Prostate gland (tissue), 2 donors: ENCODE results near the gene LYPLAL1. TPM values are rescaled to one million over a fixed set of nuclear protein-coding genes. Genes with fewer than 3 reads are reported as not detected.

Source experiments
- DNase-seq: peaks from one replicate; pipeline ENCODE4 v3.0.0-alpha.2; 2019; ENCODE audit warnings: low spot score
- H3K27ac ChIP-seq, 2 donors: fragments of 200-600 bp; sonication (generic); 2 replicates each; pipeline ENCODE4 v1.5.1; 2017 to 2019
- H3K27me3 ChIP-seq: fragments of 200-600 bp; sonication (generic); replicated peaks from 2 replicates; pipeline ENCODE4 v1.5.1; 2019; ENCODE audit not compliant: insufficient read depth
- H3K36me3 ChIP-seq, 2 donors: fragments of 200-600 bp; sonication (generic); 1 replicate in 1 of 2; 2 replicates in 1 of 2; pipeline versions ENCODE4 v1.5.1 to v1.8.1; 2017 to 2019
- H3K4me1 ChIP-seq: fragments of 200-600 bp; sonication (generic); replicated peaks from 2 replicates; pipeline ENCODE4 v1.5.1; 2019
- H3K4me3 ChIP-seq, 2 donors: fragments of 200-600 bp; sonication (generic); 2 replicates each; pipeline ENCODE4 v1.5.1; 2017 to 2019
- H3K9me3 ChIP-seq: fragments of 200-600 bp; sonication (generic); 2 replicates; pipeline ENCODE4 v1.5.1; 2017
- POLR2A ChIP-seq: fragments of 450-650 bp; IDR thresholded peaks from one replicate; pipeline ENCODE4 v1.6.1; 2016; ENCODE audit warnings: antibody characterized with exemption, mild to moderate bottlenecking
- POLR2AphosphoS5 ChIP-seq: sonication (generic); formaldehyde crosslinking; IDR thresholded peaks from one replicate; pipeline ENCODE4 v1.6.1; 2017; ENCODE audit warnings: antibody characterized with exemption
- WGBS: methylation state at CpG from one replicate; pipeline ENCODE4 v1.1.5; 2018; 5-methylcytosine and 5-hydroxymethylcytosine counted together
- intact Hi-C: fragments of 100-400 bp; cut with DNase I; formaldehyde crosslinking; loops from one replicate; pipeline ENCODE4 v1.14.2; 2022
- total RNA-seq, 2 donors: library from RNA; depleted of rRNA; stranded (reverse); fragments of >200 nt; gene quantifications; one replicate each; pipeline ENCODE4 v1.1.0, GENCODE V29; 2016
- TF ChIP-seq, protein P1 (sequence below), 4 experiments: fragments of 200-600 bp in 2 of 4; fragments of 450-650 bp in 2 of 4; sonication (generic) in 2 of 4; IDR thresholded peaks; 1 replicate in 3 of 4; 2 replicates in 1 of 4; pipeline ENCODE4 v1.5.1; 2016 to 2019; ENCODE audit warnings: antibody characterized with exemption in 4 of 4, mild to moderate bottlenecking in 2 of 4, moderate library complexity in 2 of 4

LYPLAL1 gene
- total RNA-seq, 2 donors from 2014 or later: 15.8 to 29.3 TPM

DNA sequence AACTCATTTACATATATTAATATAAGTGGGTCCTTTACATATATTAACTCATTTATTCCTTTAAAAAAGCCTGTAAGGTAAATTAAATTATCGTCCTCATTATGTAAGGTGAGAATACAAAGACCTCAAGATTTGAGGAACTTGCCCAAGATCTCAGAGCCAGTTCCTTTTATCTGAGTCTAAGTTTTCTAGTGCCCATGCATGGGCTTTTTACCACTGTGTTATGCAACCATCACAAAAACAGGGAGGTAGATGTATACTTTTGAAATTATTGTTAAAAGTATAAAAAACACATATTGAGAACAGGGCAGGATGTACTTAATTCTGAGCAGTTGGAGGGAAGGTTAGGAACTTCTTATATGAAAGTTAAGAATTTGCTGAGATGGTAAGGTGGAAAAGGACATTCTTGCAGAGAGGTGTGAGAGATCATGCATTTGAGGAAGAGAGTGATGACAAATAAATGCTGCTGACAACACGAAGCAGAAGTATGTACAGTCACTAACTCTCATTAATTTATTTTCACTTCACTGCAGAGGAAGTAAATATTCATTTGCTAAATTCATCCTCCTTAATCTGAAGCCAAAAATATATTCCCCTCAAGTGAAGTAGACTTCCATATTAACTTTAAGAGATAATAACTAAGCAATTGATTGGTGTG, 28.9 kb upstream of the LYPLAL1 start:
- Histone ChIP-seq H3K4me3 (no peak overlapping the region), H3K27ac (no peak overlapping the region), H3K4me1 (no peaks in the 10 kb centered on the region), H3K27me3 (no peaks in the 10 kb centered on the region), H3K9me3 (no peaks in the 10 kb centered on the region), H3K36me3 (no peaks in the 10 kb centered on the region)
- no peak for DNase-seq
- intact Hi-C loops: no loop called here
- TF ChIP-seq POLR2A (no peak), POLR2AphosphoS5 (no peak)
- TF ChIP-seq, protein P1, sequence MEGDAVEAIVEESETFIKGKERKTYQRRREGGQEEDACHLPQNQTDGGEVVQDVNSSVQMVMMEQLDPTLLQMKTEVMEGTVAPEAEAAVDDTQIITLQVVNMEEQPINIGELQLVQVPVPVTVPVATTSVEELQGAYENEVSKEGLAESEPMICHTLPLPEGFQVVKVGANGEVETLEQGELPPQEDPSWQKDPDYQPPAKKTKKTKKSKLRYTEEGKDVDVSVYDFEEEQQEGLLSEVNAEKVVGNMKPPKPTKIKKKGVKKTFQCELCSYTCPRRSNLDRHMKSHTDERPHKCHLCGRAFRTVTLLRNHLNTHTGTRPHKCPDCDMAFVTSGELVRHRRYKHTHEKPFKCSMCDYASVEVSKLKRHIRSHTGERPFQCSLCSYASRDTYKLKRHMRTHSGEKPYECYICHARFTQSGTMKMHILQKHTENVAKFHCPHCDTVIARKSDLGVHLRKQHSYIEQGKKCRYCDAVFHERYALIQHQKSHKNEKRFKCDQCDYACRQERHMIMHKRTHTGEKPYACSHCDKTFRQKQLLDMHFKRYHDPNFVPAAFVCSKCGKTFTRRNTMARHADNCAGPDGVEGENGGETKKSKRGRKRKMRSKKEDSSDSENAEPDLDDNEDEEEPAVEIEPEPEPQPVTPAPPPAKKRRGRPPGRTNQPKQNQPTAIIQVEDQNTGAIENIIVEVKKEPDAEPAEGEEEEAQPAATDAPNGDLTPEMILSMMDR (IDR thresholded peaks at IDR 0.05): no peak
- 67% methylated on average over 2 of the region's 2 CpGs for WGBS

DNA sequence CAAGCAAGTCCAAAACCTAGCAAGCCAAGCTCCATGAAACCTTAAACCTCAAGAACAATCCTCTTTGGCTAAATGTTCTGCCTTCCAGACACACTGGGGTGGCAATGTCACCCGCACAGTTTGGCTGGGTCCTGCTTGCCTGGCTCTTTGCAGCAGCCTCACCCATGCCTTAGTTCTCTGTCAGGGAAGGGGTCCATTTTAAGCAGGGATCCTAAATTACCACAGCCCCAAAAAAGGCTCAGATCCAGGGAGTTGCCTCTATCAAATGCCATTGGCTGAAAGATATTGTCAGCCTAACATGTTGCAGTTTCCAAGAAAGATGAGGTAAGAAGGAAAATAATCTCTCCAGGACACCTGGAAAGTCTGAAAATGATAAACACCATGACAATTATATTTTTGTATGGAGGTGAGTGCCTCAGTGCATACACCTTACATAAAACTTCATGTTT, 26.1 kb upstream of the LYPLAL1 start:
- H3K36me3 ChIP-seq: no peaks in the 10 kb centered on the region
- TF ChIP-seq POLR2A (no peak), POLR2AphosphoS5 (no peak)
- TF ChIP-seq, protein P1 (IDR thresholded peaks at IDR 0.05): no peak
- H3K4me3 ChIP-seq: no peak overlapping the region

DNA sequence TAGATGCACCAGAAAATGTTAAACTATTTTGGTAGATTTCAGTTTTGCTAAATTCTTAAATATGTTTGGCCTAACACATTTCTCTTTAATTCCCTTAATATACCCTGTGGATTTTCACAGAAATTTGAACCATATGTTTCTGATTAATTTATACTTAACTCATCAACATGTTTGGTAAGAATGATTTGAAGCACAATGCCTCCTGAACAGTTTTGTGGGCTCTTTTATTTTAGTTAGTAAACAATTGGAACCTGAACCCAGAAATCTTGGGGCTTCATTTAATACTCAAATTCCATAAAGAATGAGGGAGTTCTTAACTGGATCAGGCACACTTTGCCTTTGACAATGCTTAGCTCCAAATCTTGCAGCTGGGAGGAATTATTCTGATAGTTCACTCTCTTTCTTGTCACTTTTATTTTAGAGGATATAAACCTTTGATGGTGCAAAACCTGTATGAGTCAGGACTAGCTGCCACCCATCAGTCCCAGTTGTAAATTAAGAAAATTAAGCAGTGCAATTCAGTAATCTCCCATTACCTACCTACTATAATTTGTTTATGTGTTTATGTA, 24.6 kb upstream of the LYPLAL1 start:
- no peak for TF ChIP-seq POLR2AphosphoS5
- TF ChIP-seq, protein P1 (IDR thresholded peaks at IDR 0.05): no peak
- no peak for TF ChIP-seq POLR2A
- no peaks in the 10 kb centered on the region for H3K4me1 ChIP-seq
- H3K27me3 ChIP-seq: no peaks in the 10 kb centered on the region
- DNase-seq: no peak
- H3K9me3 ChIP-seq: no peaks in the 10 kb centered on the region
- intact Hi-C loops: no loop called here
- no peak overlapping the region for H3K27ac ChIP-seq
- H3K4me3 ChIP-seq: no peak overlapping the region
- H3K36me3 ChIP-seq: no peaks in the 10 kb centered on the region

More for the DNA sequence above, 26.1 kb upstream of the LYPLAL1 start:
- intact Hi-C loops: no loop called here
- Histone ChIP-seq H3K27me3 (no peaks in the 10 kb centered on the region), H3K4me1 (no peaks in the 10 kb centered on the region), H3K27ac (no peak overlapping the region), H3K9me3 (no peaks in the 10 kb centered on the region)
- no peak for DNase-seq
- 100% methylated on average over 1 of the region's 1 CpG for WGBS

DNA sequence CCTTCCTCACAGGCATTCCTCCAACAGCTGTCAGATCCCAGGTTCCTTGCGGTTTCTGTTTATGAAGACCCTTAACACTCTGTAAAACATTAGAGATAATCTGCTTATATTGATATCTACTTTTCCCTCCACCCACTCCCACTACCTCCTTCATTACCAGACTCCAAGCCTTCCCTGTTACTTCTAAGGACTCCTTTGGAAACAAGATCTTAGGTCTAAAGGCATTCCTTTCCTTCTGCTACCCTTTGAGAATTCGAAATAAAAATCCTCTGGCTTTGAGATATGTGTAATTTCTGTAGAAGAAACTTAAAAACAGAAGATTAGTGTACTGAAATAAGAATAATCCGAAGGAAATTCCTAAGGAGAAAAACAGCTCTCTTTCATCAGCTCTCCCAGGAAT, 23.7 kb upstream of the LYPLAL1 start:
- WGBS: 53% methylated on average over 3 of the region's 3 CpGs
- no peak for DNase-seq
- no peaks in the 10 kb centered on the region for H3K27me3 ChIP-seq
- no peaks in the 10 kb centered on the region for H3K9me3 ChIP-seq
- intact Hi-C loops: no loop called here
- no peaks in the 10 kb centered on the region for H3K4me1 ChIP-seq
- no peak overlapping the region for H3K4me3 ChIP-seq
- no peaks in the 10 kb centered on the region for H3K36me3 ChIP-seq
- no peak overlapping the region for H3K27ac ChIP-seq
- TF ChIP-seq, protein P1 (IDR thresholded peaks at IDR 0.05): no peak
- TF ChIP-seq POLR2AphosphoS5 (no peak), POLR2A (no peak)

DNA sequence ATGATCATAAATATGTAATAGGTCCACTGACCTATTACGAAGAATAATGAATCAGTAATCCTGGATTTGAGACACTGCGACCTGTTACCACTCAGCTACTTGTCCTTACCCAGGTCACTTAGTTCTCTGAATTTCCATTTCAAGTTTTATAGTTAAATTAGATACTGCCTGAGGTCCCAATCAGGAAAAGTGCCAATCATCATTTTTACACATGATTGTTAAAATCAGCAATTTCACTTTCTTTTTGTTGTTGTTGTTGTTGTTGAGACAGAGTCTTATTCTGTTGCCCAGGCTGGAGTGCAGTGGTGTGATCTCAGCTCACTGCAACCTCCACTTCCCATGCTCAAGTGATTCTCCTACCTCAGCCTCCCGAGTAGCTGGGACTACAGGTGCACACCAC, 22.8 kb upstream of the LYPLAL1 start:
- Histone ChIP-seq H3K27ac (no peak overlapping the region), H3K36me3 (no peaks in the 10 kb centered on the region), H3K4me3 (no peak overlapping the region), H3K27me3 (no peaks in the 10 kb centered on the region), H3K4me1 (no peaks in the 10 kb centered on the region), H3K9me3 (no peaks in the 10 kb centered on the region)
- 97% methylated on average over 3 of the region's 3 CpGs for WGBS
- intact Hi-C loops: no loop called here
- DNase-seq: no peak
- TF ChIP-seq, protein P1 (IDR thresholded peaks at IDR 0.05): no peak
- TF ChIP-seq POLR2AphosphoS5 (no peak), POLR2A (no peak)
